ENCODE results near the gene BBS1. TPM values are rescaled to one million over a fixed set of nuclear protein-coding genes. Genes with fewer than 3 reads are reported as not detected.

The BBS1 gene
- polyA plus RNA-seq, 1 of the 3 experiments (the other 2 are of a cell fraction): 24.8 TPM

GRCh38 chr11:66510990-66511339 is 530 bp downstream of the BBS1 start:
- Histone ChIP-seq H3K4me1 (ENCODE audit: control insufficient read depth in 1 of 2, insufficient read depth in 2 of 2, low read depth in 1 of 2, low read length in 1 of 2) (peaks cover 5 to 10% of the 10 kb centered on the region in 2 experiments; a peak in 2 of 4 replicates), H3K36me3 (replicated peaks in 1 of 2; ENCODE audit: control insufficient read depth in 1 of 2, insufficient read depth in 2 of 2, low read length in 1 of 2) (peaks cover 3 to 11% of the 10 kb centered on the region in 2 experiments), H4K20me1 (ENCODE audit: insufficient read depth) (no peaks in the 10 kb centered on the region), H3K9me3 (no peaks in the 10 kb centered on the region), H3K27me3 (ENCODE audit: insufficient read depth) (no peaks in the 10 kb centered on the region), H3K27ac (ENCODE audit: low read depth in 2 of 2, low read length in 1 of 2) (peak overlapping the region in 1 of 2 experiments; percentile 21; a peak in 2 of 4 replicates), H3F3A (replicated peaks; ENCODE audit: insufficient read depth) (peaks cover 4% of the 10 kb centered on the region), H2AFZ (ENCODE audit: low read depth) (peak overlapping the region; percentile 35; the same call in 1 of the 2 replicates), H3K4me3 (ENCODE audit: low read depth in 2 of 2, low read length in 1 of 2) (peak overlapping the region; percentile 87 to 89), H3K4me2 (peak overlapping the region; percentile 80), H3K9me2 (no peaks in the 10 kb centered on the region), H3K9ac (peak overlapping the region; percentile 70), H3K79me2 (ENCODE audit: insufficient read depth) (peaks cover 18% of the 10 kb centered on the region)
- POLR2A ChIA-PET: interaction anchor here (0.6 to 1.4 kb wide), 7 partner anchors 9 to 139 kb away, joined by 3 to 8 read pairs (median 3); partner anchors contain the start of genes ACTN3, DPP3 and ZDHHC24
- TF ChIP-seq FOXJ3 (CRISPR knock-in tag; IDR thresholded peaks at IDR 0.05): no peak
- no peak for TF ChIP-seq NRF1 (IDR thresholded peaks at IDR 0.05; ENCODE audit: low read depth, low read length)
- TF ChIP-seq PBX3 (IDR thresholded peaks at IDR 0.05): no peak
- no peak for TF ChIP-seq REST (IDR thresholded peaks at IDR 0.05; ENCODE audit: low read depth, low read length)
- TF ChIP-seq YY1 (IDR thresholded peaks at IDR 0.05; ENCODE audit: low read depth): no peak
- no peak for TF ChIP-seq IRF3 (IDR thresholded peaks at IDR 0.05; ENCODE audit: low read depth, low read length)
- no peak for TF ChIP-seq FOXM1 (IDR thresholded peaks at IDR 0.05; ENCODE audit: low read depth)
- no peak for TF ChIP-seq MEF2A (IDR thresholded peaks at IDR 0.05; ENCODE audit: borderline replicate concordance, low read depth)
- no peak for TF ChIP-seq NFIC (IDR thresholded peaks at IDR 0.05; ENCODE audit: borderline replicate concordance)
- TF ChIP-seq CTCF (IDR thresholded peaks at IDR 0.05): no peak
- no peak for TF ChIP-seq GATA2 (CRISPR knock-in tag; IDR thresholded peaks at IDR 0.05)
- no peak for TF ChIP-seq ELF1 (IDR thresholded peaks at IDR 0.05)
- no peak for TF ChIP-seq ZBTB33 (IDR thresholded peaks at IDR 0.05; ENCODE audit: borderline replicate concordance, low read depth)
- no peak for TF ChIP-seq GABPA (IDR thresholded peaks at IDR 0.05; ENCODE audit: low read depth)
- TF ChIP-seq RFX5 (IDR thresholded peaks at IDR 0.05; ENCODE audit: low read length): no peak; the same call in 1 of the 2 replicates
- TF ChIP-seq RAD21 (IDR thresholded peaks at IDR 0.05; ENCODE audit: low read length): no peak
- TF ChIP-seq TCF12 (IDR thresholded peaks at IDR 0.05): no peak
- no peak for TF ChIP-seq RXRA (IDR thresholded peaks at IDR 0.05; ENCODE audit: borderline replicate concordance, low read depth)
- 18% methylated on average over 5 of the region's 5 CpGs for WGBS (ENCODE audit: low lambda C conversion rate)
- DNase-seq: no peak
- CTCF ChIA-PET: interaction anchor here (0.6 to 1.6 kb wide), 5 partner anchors 20 to 481 kb away, joined by 3 to 5 read pairs (median 4); partner anchors contain the start of gene RBM4B

Measured in SK-N-SH (cell line).